GM12878 (cell line): ENCODE results near the gene IL20RB. TPM values are rescaled to one million over a fixed set of nuclear protein-coding genes. Genes with fewer than 3 reads are reported as not detected.
A peak's percentile ranks its signal among the peaks of the same experiment; 100 is the strongest.

Source experiments
- ATAC-seq: fragments of 200-7000 bp; cut with Tn5 transposase; 3 replicates; pipeline ENCODE4 v1.9.1; 2020; ENCODE audit warnings: mild to moderate bottlenecking, moderate library complexity
- BruUV-seq: library from RNA; stranded (reverse); fragments of 400-500 nt; replicated peaks from 2 replicates; lab custom pipeline; 2021; lab: Mats Ljungman, UMichigan
- CTCF ChIA-PET: fragments of 300-600 bp; sonication (Branson Sonifier 250); formaldehyde crosslinking; extraction: SDS; loops from one replicate; lab custom pipeline; 2021; ENCODE audit warnings: inconsistent platforms; lab: Yijun Ruan, JAX
- POLR2A ChIA-PET: fragments of 350-600 bp; formaldehyde crosslinking; extraction: SDS; loops from one replicate; lab custom pipeline; 2021; ENCODE audit warnings: inconsistent platforms; lab: Charles Lee
- RAD21 ChIA-PET: fragments of 300-600 bp; sonication (Branson Sonifier 250); formaldehyde crosslinking; loops from one replicate; lab custom pipeline; 2023; ENCODE audit warnings: antibody characterized with exemption; ENCODE audit not compliant: unreplicated experiment; lab: Charles Lee
- SMC1A ChIA-PET: fragments of 300-600 bp; sonication (Branson Sonifier 250); formaldehyde crosslinking; loops from one replicate; lab custom pipeline; 2023; ENCODE audit not compliant: unreplicated experiment, uncharacterized antibody; lab: Charles Lee
- DNase-seq: peaks from one replicate; pipeline ENCODE4 v3.0.0-alpha.2; 2011; ENCODE audit warnings: low read depth, low spot score
- FAIRE-seq: peaks from 3 replicates; lab custom pipeline; 2011; peaks lifted over from hg19 to GRCh38; lab: Jason Lieb, UNC
- H2AFZ ChIP-seq: 2 replicates; pipeline ENCODE4 v1.6.0; 2011; ENCODE audit warnings: low read depth, low read length, control low read depth; ENCODE audit not compliant: control insufficient read depth
- H3K27ac ChIP-seq: 2 replicates; pipeline ENCODE4 v1.5.1; 2011; ENCODE audit warnings: control low read depth; ENCODE audit not compliant: control insufficient read depth, insufficient read depth
- H3K27me3 ChIP-seq, 2 experiments: replicated peaks in 1 of 2; 2 replicates each; pipeline versions ENCODE4 v1.6.0 to v1.6.1; 2011; ENCODE audit warnings: low read length in 1 of 2; ENCODE audit not compliant: control insufficient read depth in 2 of 2, insufficient read depth in 2 of 2
- H3K36me3 ChIP-seq, 2 experiments: 2 replicates each; pipeline ENCODE4 v1.5.1; 2011; ENCODE audit warnings: low read length in 1 of 2; ENCODE audit not compliant: control insufficient read depth in 2 of 2, insufficient read depth in 2 of 2
- H3K4me1 ChIP-seq: 2 replicates; pipeline ENCODE4 v1.6.1; 2011; ENCODE audit warnings: mild to moderate bottlenecking, low read length, moderate library complexity, mixed read lengths; ENCODE audit not compliant: control insufficient read depth, insufficient read depth
- H3K4me2 ChIP-seq: 2 replicates; pipeline ENCODE4 v1.6.0; 2011; ENCODE audit warnings: control low read depth; ENCODE audit not compliant: control insufficient read depth, insufficient read depth
- H3K4me3 ChIP-seq: fragments of 200-600 bp; sonication (generic); 2 replicates; pipeline ENCODE4 v1.5.1; 2016
- H3K79me2 ChIP-seq: 2 replicates; pipeline ENCODE4 v1.6.0; 2011; ENCODE audit warnings: low read length; ENCODE audit not compliant: control insufficient read depth, insufficient read depth
- H3K9ac ChIP-seq: 2 replicates; pipeline ENCODE4 v1.8.0; 2011; ENCODE audit warnings: low read length, control low read depth, mixed read lengths; ENCODE audit not compliant: control insufficient read depth, insufficient read depth
- H3K9me3 ChIP-seq: replicated peaks from 3 replicates; pipeline ENCODE4 v1.5.1; 2011; ENCODE audit warnings: mild to moderate bottlenecking, low read length; ENCODE audit not compliant: control insufficient read depth, insufficient read depth
- H4K20me1 ChIP-seq: 2 replicates; pipeline ENCODE4 v1.6.0; 2011; ENCODE audit not compliant: control insufficient read depth, insufficient read depth
- ATF7 ChIP-seq: fragments of 450-650 bp; IDR thresholded peaks from 2 replicates; pipeline ENCODE4 v1.6.1; 2016; ENCODE audit warnings: low read depth, mild to moderate bottlenecking
- BCL11A ChIP-seq: IDR thresholded peaks from 2 replicates; pipeline ENCODE4 v1.6.1; 2011; ENCODE audit warnings: low read depth, low read length
- CBX5 ChIP-seq: sonication (generic); IDR thresholded peaks from 2 replicates; pipeline ENCODE4 v1.6.1; 2016; ENCODE audit warnings: low read depth, moderate library complexity, mild to moderate bottlenecking, inconsistent platforms
- MXI1 ChIP-seq: fragments of 150-350 bp; IDR thresholded peaks from 2 replicates; pipeline ENCODE4 v1.6.1; 2011; ENCODE audit warnings: low read depth, mild to moderate bottlenecking, inconsistent platforms, low read length, improper control_type of control experiment
- NFIC ChIP-seq: IDR thresholded peaks from 2 replicates; pipeline ENCODE4 v1.6.1; 2012; ENCODE audit warnings: low read depth, mild to moderate bottlenecking, inconsistent platforms, low read length, moderate library complexity
- RAD51 ChIP-seq: fragments of 450-650 bp; IDR thresholded peaks from 2 replicates; pipeline ENCODE4 v1.6.1; 2016; ENCODE audit warnings: moderate library complexity, mild to moderate bottlenecking, inconsistent platforms
- SRF ChIP-seq, 2 experiments: IDR thresholded peaks; 2 replicates each; pipeline ENCODE4 v1.6.1; 2011; ENCODE audit warnings: low read depth in 2 of 2, low read length in 2 of 2, mild to moderate bottlenecking in 1 of 2, moderate library complexity in 1 of 2
- STAT1 ChIP-seq: fragments of 450-650 bp; conservative IDR thresholded peaks from 2 replicates; pipeline ENCODE4 v1.6.1; 2014; ENCODE audit warnings: antibody characterized with exemption, mild to moderate bottlenecking
- WGBS: methylation state at CpG from one replicate; pipeline ENCODE4 v1.1.6; 2016; ENCODE audit warnings: low lambda C conversion rate; ENCODE audit not compliant: insufficient replicate concordance, insufficient coverage; ENCODE audit errors: missing lambda C conversion rate; 5-methylcytosine and 5-hydroxymethylcytosine counted together
- in situ Hi-C: fragments of 300-500 bp; cut with MboI; formaldehyde crosslinking; loops from 9 replicates; pipeline ENCODE4 v1.14.3; 2018; ENCODE audit warnings: mixed read lengths
- intact Hi-C: fragments of 100-400 bp; cut with micrococcal nuclease; formaldehyde crosslinking; loops from one replicate; pipeline ENCODE4 v1.14.2; 2022; ENCODE audit not compliant: unreplicated experiment
- polyA plus RNA-seq, 11 experiments: library from polyadenylated mRNA; depleted of rRNA in 4 of 11; unstranded in 6 of 11; stranded (reverse) in 5 of 11; fragments of >200 nt; fragmentation: Nextera tagmentation in 4 of 11; fragmentation: Illumina TruSeq in 1 of 11; extraction: Ambion mirVana in 4 of 11; extraction: Trizol in 1 of 11; gene quantifications; 1 replicate in 1 of 11; 2 replicates in 10 of 11; pipeline versions ENCODE4 v1.2.1 to v1.2.3, GENCODE V29; 2011 to 2016; ENCODE audit warnings: inconsistent platforms in 2 of 11, missing spikeins in 2 of 11, low read depth in 1 of 11
- total RNA-seq, 4 experiments: library from RNA; depleted of rRNA in 3 of 4; stranded (reverse); fragments of >200 nt in 3 of 4; fragmentation: Illumina TruSeq in 1 of 4; extraction: Trizol in 1 of 4; gene quantifications; 2 replicates each; pipeline versions ENCODE4 v1.2.1 to v1.2.3, GENCODE V29; 2013 to 2021
- TF ChIP-seq, protein P1 (sequence below): fragments of 450-650 bp; IDR thresholded peaks from 2 replicates; pipeline ENCODE4 v1.6.1; 2018; ENCODE audit warnings: mild to moderate bottlenecking, low read depth, moderate library complexity; ENCODE audit not compliant: partially characterized antibody
- TF ChIP-seq, protein P2 (sequence below): fragments of 450-650 bp; IDR thresholded peaks from 2 replicates; pipeline ENCODE4 v1.6.1; 2017; ENCODE audit warnings: mild to moderate bottlenecking, low read depth, inconsistent platforms; ENCODE audit not compliant: poor library complexity, severe bottlenecking

The IL20RB gene
- total and polyA plus RNA-seq, 10 of the 15 experiments (the other 5 are each of a cell fraction or from before 2014, with no cell fraction given), result 0.21 to 1.1 (median 0.54) TPM

DNA sequence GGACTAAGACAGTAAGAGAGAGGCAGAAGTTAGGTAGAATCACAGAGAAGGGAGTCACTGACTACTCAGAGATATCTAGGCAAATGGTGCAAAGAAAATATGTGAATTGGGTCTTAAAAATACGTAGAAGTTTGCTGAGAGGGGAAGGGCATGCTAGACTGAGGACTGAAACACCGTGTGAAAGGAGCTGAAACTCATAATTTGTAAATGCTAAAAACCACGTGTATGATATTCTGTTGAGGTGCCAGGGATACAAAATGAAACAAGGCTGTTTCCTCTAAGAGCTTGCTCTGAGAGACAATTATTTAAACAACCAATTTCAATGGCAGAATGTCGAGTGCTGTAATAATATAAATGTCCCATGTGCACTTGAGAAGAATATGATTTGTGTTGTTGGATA is 48.6 kb upstream of the IL20RB start:
- FAIRE-seq (peak; percentile 65), DNase-seq (no peak), ATAC-seq (peak; percentile 77)
- Histone ChIP-seq H3K4me1 (peaks cover 4% of the 10 kb centered on the region), H3K9me3 (peaks cover 5% of the 10 kb centered on the region; the same call in 2 of the 3 replicates), H3K9ac (no peak overlapping the region), H3K27me3 (no peaks in the 10 kb centered on the region), H3K4me2 (peak overlapping the region; percentile 34), H3K36me3 (no peaks in the 10 kb centered on the region; a peak in 1 of 4 replicates), H3K79me2 (peaks cover 73% of the 10 kb centered on the region), H4K20me1 (no peaks in the 10 kb centered on the region), H3K27ac (peak overlapping the region; percentile 46; the same call in 1 of the 2 replicates), H3K4me3 (0 out of 2 replicates have a peak overlapping the region, but pooled peaks have one; percentile 3), H2AFZ (no peak overlapping the region)
- no TSS peak for BruUV-seq
- intact Hi-C loops (loop anchor here (5.0 kb wide), 1 partner anchor 47 kb away; the partner anchor contains the start of gene NCK1), in situ Hi-C loops (no loop called here)
- ChIA-PET SMC1A (interaction anchor here (1.2 to 5.5 kb wide), 7 partner anchors 10 to 47 kb away, joined by 4 to 42 read pairs (median 12); partner anchors contain the start of gene NCK1), POLR2A (interaction anchor here (0.9 to 1.4 kb wide), 3 partner anchors 9 to 51 kb away, joined by 3 to 4 read pairs (median 4); partner anchors contain the start of gene NCK1), RAD21 (interaction anchor here (0.8 to 2.4 kb wide), 6 partner anchors 11 to 49 kb away, joined by 3 to 10 read pairs (median 4); partner anchors contain the start of gene NCK1), CTCF (interaction anchor here (0.6 to 2.4 kb wide), 4 partner anchors 11 to 713 kb away, joined by 3 to 7 read pairs (median 4); partner anchors contain the start of genes MSL2 and NCK1)
- WGBS, result 32% methylated on average over 4 of the region's 4 CpGs
- TF ChIP-seq STAT1 (no peak), MXI1 (0 out of 2 replicates have a peak, but pooled peaks have one; percentile 29), RAD51 (peak; percentile 16; the same call in 1 of the 2 replicates)

DNA sequence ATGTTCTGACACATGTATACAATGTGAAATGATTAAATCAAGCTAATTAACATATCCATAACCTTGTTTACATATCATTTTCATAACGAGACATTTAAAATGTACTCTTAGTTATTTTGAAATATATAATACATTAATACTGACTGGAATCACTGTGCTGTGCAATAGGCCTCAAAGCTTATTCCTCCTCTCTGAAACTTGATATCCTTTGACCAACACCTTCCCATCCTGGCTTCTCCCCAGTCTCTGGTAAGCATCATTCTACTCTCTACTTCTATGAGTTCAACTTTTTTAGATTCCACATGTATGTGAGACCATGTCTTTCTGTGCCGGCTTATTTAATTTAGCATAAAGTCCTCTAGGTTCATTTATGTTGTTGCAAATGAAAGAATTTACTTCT is 47.1 kb upstream of the IL20RB start:
- BruUV-seq, result no TSS peak
- ATAC-seq, result no peak
- CTCF ChIA-PET, result interaction anchor here (0.7 to 2.4 kb wide), 6 partner anchors 12 to 158 kb away, joined by 3 to 7 read pairs (median 4); partner anchors contain the start of genes NCK1 and STAG1
- TF ChIP-seq CBX5 (no peak), NFIC (no peak), SRF (IDR thresholded peaks at IDR 0.05; ENCODE audit: low read depth in 2 of 2, low read length in 2 of 2) (no peak), BCL11A (no peak), ATF7 (no peak)
- TF ChIP-seq, protein P1, sequence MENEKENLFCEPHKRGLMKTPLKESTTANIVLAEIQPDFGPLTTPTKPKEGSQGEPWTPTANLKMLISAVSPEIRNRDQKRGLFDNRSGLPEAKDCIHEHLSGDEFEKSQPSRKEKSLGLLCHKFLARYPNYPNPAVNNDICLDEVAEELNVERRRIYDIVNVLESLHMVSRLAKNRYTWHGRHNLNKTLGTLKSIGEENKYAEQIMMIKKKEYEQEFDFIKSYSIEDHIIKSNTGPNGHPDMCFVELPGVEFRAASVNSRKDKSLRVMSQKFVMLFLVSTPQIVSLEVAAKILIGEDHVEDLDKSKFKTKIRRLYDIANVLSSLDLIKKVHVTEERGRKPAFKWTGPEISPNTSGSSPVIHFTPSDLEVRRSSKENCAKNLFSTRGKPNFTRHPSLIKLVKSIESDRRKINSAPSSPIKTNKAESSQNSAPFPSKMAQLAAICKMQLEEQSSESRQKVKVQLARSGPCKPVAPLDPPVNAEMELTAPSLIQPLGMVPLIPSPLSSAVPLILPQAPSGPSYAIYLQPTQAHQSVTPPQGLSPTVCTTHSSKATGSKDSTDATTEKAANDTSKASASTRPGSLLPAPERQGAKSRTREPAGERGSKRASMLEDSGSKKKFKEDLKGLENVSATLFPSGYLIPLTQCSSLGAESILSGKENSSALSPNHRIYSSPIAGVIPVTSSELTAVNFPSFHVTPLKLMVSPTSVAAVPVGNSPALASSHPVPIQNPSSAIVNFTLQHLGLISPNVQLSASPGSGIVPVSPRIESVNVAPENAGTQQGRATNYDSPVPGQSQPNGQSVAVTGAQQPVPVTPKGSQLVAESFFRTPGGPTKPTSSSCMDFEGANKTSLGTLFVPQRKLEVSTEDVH, result no peak
- TF ChIP-seq, protein P2, sequence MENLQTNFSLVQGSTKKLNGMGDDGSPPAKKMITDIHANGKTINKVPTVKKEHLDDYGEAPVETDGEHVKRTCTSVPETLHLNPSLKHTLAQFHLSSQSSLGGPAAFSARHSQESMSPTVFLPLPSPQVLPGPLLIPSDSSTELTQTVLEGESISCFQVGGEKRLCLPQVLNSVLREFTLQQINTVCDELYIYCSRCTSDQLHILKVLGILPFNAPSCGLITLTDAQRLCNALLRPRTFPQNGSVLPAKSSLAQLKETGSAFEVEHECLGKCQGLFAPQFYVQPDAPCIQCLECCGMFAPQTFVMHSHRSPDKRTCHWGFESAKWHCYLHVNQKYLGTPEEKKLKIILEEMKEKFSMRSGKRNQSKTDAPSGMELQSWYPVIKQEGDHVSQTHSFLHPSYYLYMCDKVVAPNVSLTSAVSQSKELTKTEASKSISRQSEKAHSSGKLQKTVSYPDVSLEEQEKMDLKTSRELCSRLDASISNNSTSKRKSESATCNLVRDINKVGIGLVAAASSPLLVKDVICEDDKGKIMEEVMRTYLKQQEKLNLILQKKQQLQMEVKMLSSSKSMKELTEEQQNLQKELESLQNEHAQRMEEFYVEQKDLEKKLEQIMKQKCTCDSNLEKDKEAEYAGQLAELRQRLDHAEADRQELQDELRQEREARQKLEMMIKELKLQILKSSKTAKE, result no peak

More for the DNA sequence above, 47.1 kb upstream of the IL20RB start:
- Histone ChIP-seq H3K79me2 (peaks cover 68% of the 10 kb centered on the region), H3K4me2 (no peak overlapping the region), H3K4me1 (peaks cover 4% of the 10 kb centered on the region), H3K9ac (no peak overlapping the region), H2AFZ (no peak overlapping the region), H3K27me3 (no peaks in the 10 kb centered on the region), H3K4me3 (no peak overlapping the region), H3K9me3 (peaks cover 2% of the 10 kb centered on the region; the same call in 1 of the 3 replicates), H4K20me1 (no peaks in the 10 kb centered on the region), H3K27ac (no peak overlapping the region), H3K36me3 (no peaks in the 10 kb centered on the region; a peak in 1 of 4 replicates)
- 95% methylated on average over 2 of the region's 2 CpGs for WGBS
- no peak for FAIRE-seq
- ChIA-PET SMC1A (interaction anchor here (0.8 to 5.5 kb wide), 11 partner anchors 8 to 158 kb away, joined by 3 to 42 read pairs (median 7); partner anchors contain the start of genes NCK1 and STAG1), RAD21 (interaction anchor here (0.8 to 2.4 kb wide), 8 partner anchors 12 to 152 kb away, joined by 3 to 10 read pairs (median 4); partner anchors contain the start of gene NCK1), POLR2A (interaction anchor here (1.5 kb wide), 1 partner anchor 37 kb away, joined by 3 read pairs; no protein-coding TSS in a partner anchor)
- in situ Hi-C loops (no loop called here), intact Hi-C loops (no loop called here)
- DNase-seq, result no peak
